Kidney glomerular epithelial cell (primary cell): ENCODE measurements around the gene GPC6.
"Not testable (repeated sequence)": the region's sequence is repeated elsewhere in the genome, so short reads cannot be mapped to it uniquely, and the experiment has no call there.

Experiments used
- DNase-seq: peaks from one replicate; lab custom pipeline; 2025; lab: John Stamatoyannopoulos, UW

The GPC6 gene

GRCh38 chr13:93226623-93227279 is at the start of gene GPC6:
Gene GPC6, plus strand, starts transcription at chr13:93226807.
- DNase-seq: peak; percentile 84

GRCh38 chr13:93180356-93180969 is 46.1 kb upstream of the GPC6 start:
- no peak for DNase-seq

GRCh38 chr13:93182406-93182805 is 44.2 kb upstream of the GPC6 start:
- no peak for DNase-seq

GRCh38 chr13:93183302-93183701 is 43.3 kb upstream of the GPC6 start:
- no peak for DNase-seq

- DNase-seq: no peak
Measured at GRCh38 chr13:93190006-93190405, 36.6 kb upstream of the GPC6 start.

GRCh38 chr13:93193682-93194081 is 32.9 kb upstream of the GPC6 start:
- DNase-seq: no peak

- no peak for DNase-seq
Measured at GRCh38 chr13:93199856-93200255, 26.8 kb upstream of the GPC6 start.

GRCh38 chr13:93200626-93201025 is 26.0 kb upstream of the GPC6 start:
- DNase-seq: no peak

- no peak for DNase-seq
Measured at GRCh38 chr13:93201992-93202558, 24.5 kb upstream of the GPC6 start.

GRCh38 chr13:93206778-93207392 is 19.7 kb upstream of the GPC6 start:
- DNase-seq: not testable (repeated sequence)

GRCh38 chr13:93216122-93216521 is 10.5 kb upstream of the GPC6 start:
- no peak for DNase-seq

- no peak for DNase-seq
Measured at GRCh38 chr13:93217721-93218261, 8.8 kb upstream of the GPC6 start.

GRCh38 chr13:93218583-93218982 is 8.0 kb upstream of the GPC6 start:
- DNase-seq: no peak

GRCh38 chr13:93220073-93220472 is 6.5 kb upstream of the GPC6 start:
- DNase-seq: no peak

GRCh38 chr13:93222976-93223375 is 3.6 kb upstream of the GPC6 start:
- no peak for DNase-seq

- DNase-seq: peak; percentile 45
Measured at GRCh38 chr13:93224535-93224934, 2.1 kb upstream of the GPC6 start.

GRCh38 chr13:93225610-93226009 is 997 bp upstream of the GPC6 start:
- no peak for DNase-seq

- DNase-seq: no peak
Measured at GRCh38 chr13:93226065-93226622, 463 bp upstream of the GPC6 start.

GRCh38 chr13:93227280-93227877 is 772 bp downstream of the GPC6 start:
- peak; percentile 68 for DNase-seq

- DNase-seq: peak; percentile 66
Measured at GRCh38 chr13:93227878-93228642, 1.5 kb downstream of the GPC6 start.

- no peak for DNase-seq
Measured at GRCh38 chr13:93228643-93228937, 2.0 kb downstream of the GPC6 start.
